Lung microvascular endothelial cell (primary cell): ENCODE measurements around the gene ADGRD1. TPM values are rescaled to one million over a fixed set of nuclear protein-coding genes. Genes with fewer than 3 reads are reported as not detected.

Experiments used
- DNase-seq, 2 donors: peaks; one replicate each; pipeline versions ENCODE4 v3.0.0 to v3.0.0-alpha.2; 2010; ENCODE audit warnings: low read depth in 2 of 2
- total RNA-seq: library from RNA; depleted of rRNA; stranded (reverse); fragments of >200 nt; gene quantifications from 2 replicates; pipeline ENCODE4 v1.2.1, GENCODE V29; 2014

Gene ADGRD1
- total RNA-seq, 1 donor from 2014 or later, result 0.20 TPM

DNA sequence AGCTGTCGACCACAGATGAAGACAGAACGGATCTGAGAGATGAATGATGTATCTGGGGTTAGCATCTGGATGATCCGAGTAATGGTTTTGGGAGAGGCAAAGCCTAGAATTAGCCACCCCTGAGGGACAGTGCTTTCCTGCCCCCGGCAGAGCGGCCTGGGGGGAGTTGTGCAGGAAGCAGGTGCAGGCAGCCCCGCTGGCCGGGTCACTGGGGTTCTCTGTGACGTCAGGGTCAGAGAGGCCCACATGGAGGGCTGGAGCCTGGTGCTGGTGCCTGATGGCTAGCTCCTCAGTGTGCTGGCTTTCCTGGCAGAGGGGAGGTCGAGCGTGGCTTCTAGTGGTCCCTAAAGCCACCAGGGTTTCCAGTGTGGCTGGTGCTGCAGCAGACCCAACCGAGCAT is 70.3 kb downstream of the ADGRD1 start:
- DNase-seq, result no peak

DNA sequence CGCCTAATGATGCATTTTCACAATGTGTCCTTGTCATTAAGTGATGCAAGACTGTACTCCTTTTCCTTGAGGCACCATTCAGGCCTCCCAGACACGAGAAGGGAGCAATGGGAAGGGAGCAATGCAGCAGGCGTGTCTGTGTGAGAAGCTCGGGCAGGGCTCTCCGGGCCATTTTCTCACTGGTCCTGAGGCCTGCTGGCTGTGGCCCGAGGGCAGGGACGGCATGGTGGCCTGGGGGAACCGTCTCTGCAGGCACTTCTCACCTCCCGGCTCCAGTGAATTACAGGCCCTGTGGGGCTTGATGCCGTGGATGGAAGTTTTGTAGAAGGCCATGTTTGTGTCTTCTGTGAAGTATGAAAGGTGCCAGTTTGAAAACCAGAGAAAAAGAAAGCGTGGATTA is 71.0 kb downstream of the ADGRD1 start:
- no peak for DNase-seq

- DNase-seq, result no peak
These were observed 71.5 kb downstream of the ADGRD1 start for GRCh38 chr12:131025234-131025633.

GRCh38 chr12:131025939-131026702 is 72.4 kb downstream of the ADGRD1 start:
- DNase-seq, result no peak

DNA sequence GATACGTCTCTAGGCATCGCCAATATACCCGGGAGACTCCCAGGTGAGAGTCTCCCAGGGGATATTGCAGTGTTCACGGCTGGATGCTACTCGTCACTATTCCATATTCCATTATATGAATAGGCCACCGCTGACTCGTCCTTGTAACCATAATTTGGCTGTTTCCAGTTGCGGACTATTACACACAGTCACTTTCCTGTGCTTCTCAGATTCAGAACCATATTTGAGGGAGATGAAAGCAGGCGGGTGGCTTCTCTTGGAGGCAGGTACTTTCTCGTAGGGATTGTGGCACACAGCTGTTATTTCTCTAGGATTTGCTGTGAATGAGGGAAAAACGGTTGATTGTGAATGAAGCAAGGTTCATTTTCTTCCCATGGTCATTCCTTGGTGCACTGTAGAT is 73.0 kb downstream of the ADGRD1 start:
- DNase-seq, result no peak

- DNase-seq, result no peak
These were observed 73.6 kb downstream of the ADGRD1 start for GRCh38 chr12:131027264-131027663.

DNA sequence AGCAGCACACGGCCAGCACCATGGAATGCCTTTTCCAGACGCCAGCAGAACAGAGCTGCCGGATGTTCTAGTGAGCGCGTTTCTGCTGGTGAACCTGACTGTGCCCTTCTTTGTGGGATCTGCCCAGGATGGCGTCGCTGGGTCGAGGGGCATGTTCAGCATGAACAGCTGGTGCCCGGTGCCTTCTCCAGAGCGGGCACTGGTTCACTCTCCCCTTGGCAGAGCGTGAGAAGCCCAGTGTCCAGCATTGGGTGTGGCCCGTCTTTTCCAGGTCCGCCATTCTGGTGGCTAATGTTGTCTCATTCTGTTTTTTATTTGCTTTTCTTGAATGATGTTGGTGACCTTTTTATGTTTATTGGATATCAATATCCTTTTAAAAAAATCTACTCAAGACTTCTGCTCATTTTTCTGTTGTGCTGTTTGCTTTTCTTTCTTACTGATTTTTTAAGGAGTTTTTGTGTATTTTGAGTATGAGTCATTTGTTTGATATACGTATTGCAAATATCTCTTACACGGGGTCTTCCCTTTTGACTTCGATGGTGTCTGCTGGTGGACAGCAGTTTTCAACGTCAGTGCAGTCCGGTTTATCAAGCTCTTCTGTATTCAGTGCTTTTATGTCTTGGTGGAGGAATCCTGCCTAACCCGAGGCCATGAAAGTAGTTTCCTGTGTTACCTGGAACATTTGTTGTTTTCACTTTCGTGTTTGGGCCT is 74.3 kb downstream of the ADGRD1 start:
- DNase-seq, result no peak

GRCh38 chr12:131028587-131029338 is 75.1 kb downstream of the ADGRD1 start:
- no peak for DNase-seq

- no peak for DNase-seq
These were observed 77.0 kb downstream of the ADGRD1 start for GRCh38 chr12:131030472-131031328.

DNA sequence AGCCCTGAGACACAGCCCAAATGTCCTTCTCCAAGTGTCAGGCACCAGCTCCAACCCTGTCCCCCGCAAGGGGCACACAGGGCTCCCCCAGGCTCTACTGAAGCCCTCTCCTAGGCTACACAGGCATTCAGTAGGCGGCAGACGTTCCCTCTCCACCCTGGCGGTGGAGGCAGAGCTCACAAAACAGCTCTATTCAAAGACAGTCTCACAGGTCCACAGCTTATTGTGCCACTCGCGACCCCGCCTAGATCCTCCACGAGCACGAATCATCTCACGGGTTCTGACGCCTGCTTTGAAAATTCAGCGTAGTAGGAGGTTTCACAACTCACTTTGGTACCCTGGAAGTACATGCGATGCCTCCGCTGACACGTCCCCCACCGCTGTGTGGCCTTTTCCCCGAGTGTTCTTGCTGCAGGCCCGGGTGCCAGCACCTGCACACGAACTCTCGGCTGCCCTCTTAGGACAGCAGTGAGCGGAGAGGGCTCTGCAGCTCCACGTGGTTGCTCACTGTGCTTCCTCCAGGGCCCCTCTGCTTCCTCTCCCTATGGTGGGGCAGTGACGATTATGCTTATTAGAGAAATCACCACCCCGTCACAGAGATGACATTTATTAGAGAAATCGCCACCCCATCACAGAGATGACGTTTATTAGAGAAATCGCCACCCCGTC is 78.5 kb downstream of the ADGRD1 start:
- DNase-seq, result no peak

GRCh38 chr12:131033486-131033885 is 79.8 kb downstream of the ADGRD1 start:
- DNase-seq, result no peak

- DNase-seq, result no peak
These were observed 80.3 kb downstream of the ADGRD1 start for GRCh38 chr12:131033886-131034482.

DNA sequence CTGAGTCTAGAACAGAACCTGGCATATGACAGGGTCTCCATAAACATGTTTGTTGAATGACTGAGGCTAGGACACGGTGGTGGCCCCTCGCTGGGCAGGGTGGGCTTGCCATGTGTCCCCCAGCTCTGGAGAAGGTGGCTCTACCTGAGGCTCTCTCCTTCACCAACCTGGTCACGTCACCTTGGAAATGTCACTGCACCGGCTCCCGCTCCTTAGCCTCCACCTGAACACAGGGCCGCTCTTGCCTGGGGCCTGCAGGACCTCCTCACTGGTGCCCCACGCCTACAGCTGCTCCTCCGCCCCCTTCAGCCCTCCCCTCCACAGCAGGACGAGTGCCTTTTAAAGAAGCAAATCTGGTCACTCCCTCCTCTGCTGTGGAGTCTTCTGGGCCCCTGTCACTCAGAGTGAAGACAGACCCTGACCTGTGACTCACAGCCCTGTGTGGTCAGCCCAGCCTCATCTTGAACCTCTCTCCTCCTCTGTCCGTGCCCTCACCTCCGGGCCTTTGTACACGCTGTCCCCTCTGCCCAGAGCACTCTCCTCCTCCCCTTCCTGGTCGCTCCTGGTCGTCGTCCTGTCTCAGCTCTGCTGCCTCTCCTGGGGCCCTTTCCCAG is 81.0 kb downstream of the ADGRD1 start:
- no peak for DNase-seq

DNA sequence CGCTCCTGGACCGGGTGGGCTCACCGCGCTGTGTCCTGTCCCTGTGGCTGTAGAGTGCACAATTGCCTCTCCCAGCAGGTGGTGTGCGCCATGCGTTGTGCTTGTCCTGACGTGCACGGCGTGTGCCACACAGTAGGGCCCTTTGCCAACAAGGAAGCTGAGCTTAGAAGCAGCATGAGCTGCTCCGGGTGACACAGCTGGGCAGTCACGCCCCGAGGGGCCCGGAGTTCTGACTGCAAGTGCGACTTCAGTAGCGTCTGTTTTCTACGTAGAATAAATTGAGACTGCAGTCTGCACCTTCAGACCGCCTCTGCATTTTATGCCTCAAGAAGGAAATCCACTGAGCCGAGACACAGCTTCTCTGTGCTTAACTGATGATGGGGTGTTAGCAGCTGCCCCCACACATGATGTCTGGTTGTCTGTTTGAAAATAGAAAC is 81.6 kb downstream of the ADGRD1 start:
- DNase-seq, result no peak

DNA sequence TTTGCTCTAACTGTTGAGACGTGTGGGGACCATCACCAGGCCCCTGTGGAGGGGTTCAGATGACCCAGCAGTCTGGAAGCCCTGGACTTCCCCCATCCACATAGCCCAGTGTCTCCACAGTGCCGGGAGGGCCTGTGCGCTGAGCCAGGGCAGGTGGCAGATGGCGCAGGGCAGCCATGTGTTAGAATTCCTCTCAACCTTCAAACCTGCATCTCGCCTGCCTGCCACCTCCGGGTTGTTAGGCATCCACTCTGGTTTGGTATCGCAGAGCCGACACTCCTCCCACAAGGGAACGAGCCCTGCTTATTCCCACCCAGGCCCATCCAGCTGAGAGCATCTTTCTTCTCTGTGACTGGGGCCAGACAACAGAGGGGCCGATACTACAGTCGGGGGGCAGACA is 84.5 kb downstream of the ADGRD1 start:
- no peak for DNase-seq

- no peak for DNase-seq
These were observed 85.5 kb downstream of the ADGRD1 start for GRCh38 chr12:131038961-131039950.

GRCh38 chr12:131040491-131040890 is 86.8 kb downstream of the ADGRD1 start:
- DNase-seq, result no peak

DNA sequence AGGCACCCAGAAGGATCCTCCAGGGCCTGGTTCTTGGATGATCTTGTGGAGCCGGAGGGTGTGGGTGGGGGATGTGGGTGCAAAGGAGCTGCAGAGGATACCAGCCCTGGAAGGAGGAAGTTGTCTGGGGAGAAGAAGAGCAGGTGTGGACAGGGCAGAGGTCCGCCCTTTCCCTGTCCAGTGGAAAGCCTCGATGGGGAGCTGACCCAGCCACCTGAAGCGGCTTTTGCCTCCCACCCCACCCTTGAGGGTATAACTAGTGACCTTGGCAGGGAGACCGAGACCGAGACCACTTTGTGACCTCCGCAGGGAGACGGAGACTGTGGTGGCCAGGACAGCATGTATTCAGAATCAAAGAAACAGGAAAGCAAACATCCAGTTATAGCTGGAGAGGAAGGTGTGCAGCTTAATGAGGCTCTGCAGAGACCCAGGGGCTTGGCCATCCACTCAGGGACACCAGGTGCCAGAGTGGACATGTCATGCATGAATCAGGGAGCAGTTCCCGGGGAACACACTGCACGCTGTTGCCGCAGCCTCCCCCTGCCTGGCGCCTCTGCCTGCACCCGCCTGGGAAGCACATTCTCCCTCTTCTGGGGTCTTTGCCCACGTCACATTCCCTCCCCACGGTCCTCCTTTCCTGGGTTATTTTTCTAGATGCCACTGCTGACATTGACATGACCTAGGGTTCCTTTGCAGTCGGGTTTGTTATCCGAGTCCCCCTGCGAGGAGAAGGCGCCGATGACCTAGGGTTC is 87.7 kb downstream of the ADGRD1 start:
- no peak for DNase-seq
